ENCODE data around the gene FRY. TPM values are rescaled to one million over a fixed set of nuclear protein-coding genes. Genes with fewer than 3 reads are reported as not detected.

Gene FRY
- total and polyA plus RNA-seq, 10 donors: 0.80 to 30.0 (median 23.5) TPM

GRCh38 chr13:32187651-32188050 lies 156.1 kb downstream of the FRY start:
- Histone ChIP-seq H3K4me1 (no peaks in the 10 kb centered on the region), H3K27ac (no peak overlapping the region), H3K9me3 (no peaks in the 10 kb centered on the region), H3K27me3 (replicated peaks in 1 of 7) (no peaks in the 10 kb centered on the region), H3K4me3 (no peak overlapping the region), H3K36me3 (peaks cover 0 to 65% (median 2%) of the 10 kb centered on the region in 6 donors)
- DNase-seq: no peak
- intact Hi-C loops (cut with DNase I; ENCODE audit: low total_unique reads): no loop called here
- 81 to 97% (median 92%) methylated on average over 2 of the region's 2 CpGs for WGBS, 5 donors
- TF ChIP-seq, protein P1, sequence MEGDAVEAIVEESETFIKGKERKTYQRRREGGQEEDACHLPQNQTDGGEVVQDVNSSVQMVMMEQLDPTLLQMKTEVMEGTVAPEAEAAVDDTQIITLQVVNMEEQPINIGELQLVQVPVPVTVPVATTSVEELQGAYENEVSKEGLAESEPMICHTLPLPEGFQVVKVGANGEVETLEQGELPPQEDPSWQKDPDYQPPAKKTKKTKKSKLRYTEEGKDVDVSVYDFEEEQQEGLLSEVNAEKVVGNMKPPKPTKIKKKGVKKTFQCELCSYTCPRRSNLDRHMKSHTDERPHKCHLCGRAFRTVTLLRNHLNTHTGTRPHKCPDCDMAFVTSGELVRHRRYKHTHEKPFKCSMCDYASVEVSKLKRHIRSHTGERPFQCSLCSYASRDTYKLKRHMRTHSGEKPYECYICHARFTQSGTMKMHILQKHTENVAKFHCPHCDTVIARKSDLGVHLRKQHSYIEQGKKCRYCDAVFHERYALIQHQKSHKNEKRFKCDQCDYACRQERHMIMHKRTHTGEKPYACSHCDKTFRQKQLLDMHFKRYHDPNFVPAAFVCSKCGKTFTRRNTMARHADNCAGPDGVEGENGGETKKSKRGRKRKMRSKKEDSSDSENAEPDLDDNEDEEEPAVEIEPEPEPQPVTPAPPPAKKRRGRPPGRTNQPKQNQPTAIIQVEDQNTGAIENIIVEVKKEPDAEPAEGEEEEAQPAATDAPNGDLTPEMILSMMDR (IDR thresholded peaks at IDR 0.05 in 8 of 11, conservative IDR thresholded peaks at IDR 0.05 in 3 of 11): no peak
- TF ChIP-seq POLR2A (IDR thresholded peaks at IDR 0.05) (no peak), POLR2AphosphoS5 (IDR thresholded peaks at IDR 0.05) (no peak)

- H3K27ac ChIP-seq: no peak overlapping the region
- H3K27me3 ChIP-seq (replicated peaks in 1 of 7): no peaks in the 10 kb centered on the region
- peaks cover 0 to 37% (median 2%) of the 10 kb centered on the region in 6 donors for H3K36me3 ChIP-seq
- no peaks in the 10 kb centered on the region for H3K9me3 ChIP-seq
- 84 to 94% (median 90%) methylated on average over 2 of the region's 2 CpGs for WGBS, 5 donors
- intact Hi-C loops (cut with DNase I; ENCODE audit: low total_unique reads): no loop called here
- H3K4me1 ChIP-seq: no peaks in the 10 kb centered on the region
- H3K4me3 ChIP-seq: no peak overlapping the region
- no peak for TF ChIP-seq POLR2AphosphoS5 (IDR thresholded peaks at IDR 0.05)
- TF ChIP-seq, protein P1 (IDR thresholded peaks at IDR 0.05 in 8 of 11, conservative IDR thresholded peaks at IDR 0.05 in 3 of 11): no peak
- TF ChIP-seq POLR2A (IDR thresholded peaks at IDR 0.05): no peak
- DNase-seq: no peak
Measured at GRCh38 chr13:32191452-32191998, 160.0 kb downstream of the FRY start.

- Histone ChIP-seq H3K4me1 (no peaks in the 10 kb centered on the region), H3K36me3 (peaks cover 0 to 16% (median 0%) of the 10 kb centered on the region in 6 donors), H3K27me3 (replicated peaks in 1 of 7) (no peaks in the 10 kb centered on the region), H3K4me3 (no peak overlapping the region), H3K9me3 (no peaks in the 10 kb centered on the region), H3K27ac (no peak overlapping the region)
- TF ChIP-seq POLR2A (IDR thresholded peaks at IDR 0.05) (no peak), POLR2AphosphoS5 (IDR thresholded peaks at IDR 0.05) (no peak)
- TF ChIP-seq, protein P1 (IDR thresholded peaks at IDR 0.05 in 8 of 11, conservative IDR thresholded peaks at IDR 0.05 in 3 of 11): no peak
- intact Hi-C loops (cut with DNase I; ENCODE audit: low total_unique reads): no loop called here
- DNase-seq: no peak
Measured at GRCh38 chr13:32195713-32196112, 164.1 kb downstream of the FRY start.

GRCh38 chr13:32199168-32199567 lies 167.6 kb downstream of the FRY start:
- Histone ChIP-seq H3K27ac (no peak overlapping the region), H3K27me3 (replicated peaks in 1 of 7) (no peaks in the 10 kb centered on the region), H3K4me1 (no peaks in the 10 kb centered on the region), H3K4me3 (no peak overlapping the region), H3K9me3 (no peaks in the 10 kb centered on the region), H3K36me3 (peaks cover 0 to 33% (median 0%) of the 10 kb centered on the region in 6 donors)
- intact Hi-C loops (cut with DNase I; ENCODE audit: low total_unique reads): no loop called here
- DNase-seq: no peak
- TF ChIP-seq POLR2AphosphoS5 (IDR thresholded peaks at IDR 0.05): no peak
- TF ChIP-seq POLR2A (IDR thresholded peaks at IDR 0.05): no peak
- WGBS, 5 donors: 84 to 100% (median 94%) methylated on average over 1 of the region's 1 CpG
